ENCODE results near the gene OGA. TPM values are rescaled to one million over a fixed set of nuclear protein-coding genes. Genes with fewer than 3 reads are reported as not detected.
A peak's percentile ranks its signal among the peaks of the same experiment; 100 is the strongest.
"Not testable (repeated sequence)": the region's sequence is repeated elsewhere in the genome, so short reads cannot be mapped to it uniquely, and the experiment has no call there.

The OGA gene
- total RNA-seq, 2 donors from 2014 or later = 411 to 421 TPM

DNA sequence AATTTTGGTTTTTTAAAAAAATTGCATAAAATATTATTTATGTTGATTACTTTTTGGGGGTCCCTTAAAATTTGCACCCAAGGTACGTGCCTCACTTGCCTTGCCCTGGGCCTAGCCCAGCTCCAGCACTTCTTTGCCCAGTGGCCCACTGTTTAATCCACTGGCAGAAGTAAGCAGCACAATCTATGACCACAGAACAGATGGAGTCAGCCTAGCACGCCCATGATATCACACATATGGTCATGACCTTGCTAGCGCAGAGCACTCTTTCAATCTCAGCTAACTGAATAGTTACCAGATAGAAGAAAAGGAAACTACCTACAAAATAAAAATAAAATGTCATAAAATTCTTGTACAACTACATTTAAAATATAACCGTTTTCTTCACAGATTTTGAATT, 5.6 kb downstream of the OGA start:
- no peak for DNase-seq
- Mint-ChIP-seq H3K27me3 (no peaks in the 10 kb centered on the region), H3K27ac (no peak overlapping the region), H3K4me3 (no peak overlapping the region), H3K36me3 (ENCODE audit: low read depth) (no peaks in the 10 kb centered on the region), H3K4me1 (peaks cover 30% of the 10 kb centered on the region)
- no peaks in the 10 kb centered on the region for H3K9me3 ChIP-seq (ENCODE audit: control insufficient read depth, low read length, poor library complexity, severe bottlenecking)
- no peak for ATAC-seq

- H3K9me3 ChIP-seq (ENCODE audit: control insufficient read depth, low read length, poor library complexity, severe bottlenecking) = no peaks in the 10 kb centered on the region
- H3K36me3 Mint-ChIP-seq (ENCODE audit: low read depth) = peaks cover 3% of the 10 kb centered on the region
- H3K27ac Mint-ChIP-seq = peak overlapping the region; percentile 2
- H3K27me3 Mint-ChIP-seq = no peaks in the 10 kb centered on the region
- no peak overlapping the region for H3K4me3 Mint-ChIP-seq
- DNase-seq = no peak
- no peak for ATAC-seq
- H3K4me1 Mint-ChIP-seq = peaks cover 14% of the 10 kb centered on the region
Observed at GRCh38 chr10:101807158-101807557, 11.1 kb downstream of the OGA start.

GRCh38 chr10:101803511-101803910, 14.7 kb downstream of the OGA start:
- H3K36me3 Mint-ChIP-seq (ENCODE audit: low read depth) = peaks cover 8% of the 10 kb centered on the region
- H3K4me1 Mint-ChIP-seq = peaks cover 26% of the 10 kb centered on the region
- H3K27ac Mint-ChIP-seq = no peak overlapping the region
- no peaks in the 10 kb centered on the region for H3K27me3 Mint-ChIP-seq
- no peak overlapping the region for H3K4me3 Mint-ChIP-seq
- DNase-seq = no peak
- no peaks in the 10 kb centered on the region for H3K9me3 ChIP-seq (ENCODE audit: control insufficient read depth, low read length, poor library complexity, severe bottlenecking)
- ATAC-seq = no peak

DNA sequence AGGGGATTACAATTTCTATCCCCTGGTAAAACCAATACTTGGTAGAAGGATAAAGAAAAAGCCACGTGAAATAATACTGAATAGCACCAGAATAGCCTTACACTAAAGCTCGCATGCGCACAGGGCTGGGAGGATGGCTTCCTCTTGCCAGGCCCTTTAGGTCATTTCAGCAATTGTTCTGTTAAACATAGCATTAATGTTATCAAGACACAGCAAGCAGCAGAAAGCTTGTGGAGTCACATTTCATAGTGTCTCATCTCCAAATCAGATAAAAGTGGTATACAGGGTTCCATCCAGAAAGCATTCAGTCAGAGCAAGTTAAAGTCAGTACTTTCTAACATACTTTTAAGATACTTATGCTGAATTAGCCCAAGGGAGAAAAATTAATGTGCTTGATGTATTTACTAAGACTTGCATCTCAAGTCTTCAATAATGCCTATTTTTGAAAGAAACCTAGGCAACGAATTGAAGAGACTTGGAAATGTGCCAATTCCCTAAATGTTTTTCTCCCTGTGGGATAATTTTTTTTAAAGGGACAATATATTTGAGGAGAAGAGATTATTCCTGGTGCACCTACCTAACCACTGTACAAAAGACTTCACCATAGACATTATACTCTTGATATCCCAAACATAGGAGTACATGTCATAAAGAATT, 20.7 kb downstream of the OGA start:
- H3K9me3 ChIP-seq (ENCODE audit: control insufficient read depth, low read length, poor library complexity, severe bottlenecking) = no peaks in the 10 kb centered on the region
- Mint-ChIP-seq H3K4me3 (no peak overlapping the region), H3K27me3 (no peaks in the 10 kb centered on the region), H3K36me3 (ENCODE audit: low read depth) (peaks cover 8% of the 10 kb centered on the region), H3K4me1 (peaks cover 23% of the 10 kb centered on the region), H3K27ac (no peak overlapping the region)
- DNase-seq (no peak), ATAC-seq (no peak)

DNA sequence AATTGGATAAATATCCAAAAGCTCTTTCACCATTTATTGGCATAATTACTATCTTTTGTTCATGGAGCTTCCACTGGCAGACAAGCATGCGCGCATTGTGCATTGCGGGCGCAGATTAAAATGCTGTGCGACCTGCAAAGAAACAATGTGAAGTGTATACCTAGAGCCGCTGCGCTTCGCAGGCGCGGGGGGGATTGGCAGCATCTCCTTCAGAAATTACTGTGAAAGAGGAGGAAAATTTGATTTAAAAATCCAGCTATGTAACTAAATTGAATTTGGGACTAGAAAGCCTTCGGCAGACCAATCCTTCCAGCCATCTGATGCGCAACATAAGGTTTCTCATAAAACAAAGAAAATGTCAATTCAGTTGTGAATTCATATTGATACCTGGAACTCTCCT, 24.7 kb downstream of the OGA start:
- Mint-ChIP-seq H3K4me3 (no peak overlapping the region), H3K36me3 (ENCODE audit: low read depth) (peaks cover 2% of the 10 kb centered on the region)

GRCh38 chr10:101789686-101790085, 28.6 kb downstream of the OGA start:
- no peaks in the 10 kb centered on the region for H3K27me3 Mint-ChIP-seq
- no peak overlapping the region for H3K4me3 Mint-ChIP-seq
- peaks cover 10% of the 10 kb centered on the region for H3K4me1 Mint-ChIP-seq
- ATAC-seq (no peak), DNase-seq (no peak)
- no peaks in the 10 kb centered on the region for H3K9me3 ChIP-seq (ENCODE audit: control insufficient read depth, low read length, poor library complexity, severe bottlenecking)
- H3K36me3 Mint-ChIP-seq (ENCODE audit: low read depth) = peaks cover 5% of the 10 kb centered on the region
- H3K27ac Mint-ChIP-seq = no peak overlapping the region

More for the DNA sequence above, 24.7 kb downstream of the OGA start:
- ATAC-seq (no peak), DNase-seq (no peak)
- peaks cover 5% of the 10 kb centered on the region for H3K4me1 Mint-ChIP-seq
- H3K27me3 Mint-ChIP-seq = no peaks in the 10 kb centered on the region
- H3K9me3 ChIP-seq (ENCODE audit: control insufficient read depth, low read length, poor library complexity, severe bottlenecking) = no peaks in the 10 kb centered on the region
- no peak overlapping the region for H3K27ac Mint-ChIP-seq

- not testable (repeated sequence) for H3K4me3 Mint-ChIP-seq; H3K27ac Mint-ChIP-seq; H3K27me3 Mint-ChIP-seq; DNase-seq; ATAC-seq; H3K36me3 Mint-ChIP-seq (ENCODE audit: low read depth); H3K9me3 ChIP-seq (ENCODE audit: control insufficient read depth, low read length, poor library complexity, severe bottlenecking)
- peaks cover 14% of the 10 kb centered on the region for H3K4me1 Mint-ChIP-seq
Observed at GRCh38 chr10:101789231-101789630, 29.0 kb downstream of the OGA start.

DNA sequence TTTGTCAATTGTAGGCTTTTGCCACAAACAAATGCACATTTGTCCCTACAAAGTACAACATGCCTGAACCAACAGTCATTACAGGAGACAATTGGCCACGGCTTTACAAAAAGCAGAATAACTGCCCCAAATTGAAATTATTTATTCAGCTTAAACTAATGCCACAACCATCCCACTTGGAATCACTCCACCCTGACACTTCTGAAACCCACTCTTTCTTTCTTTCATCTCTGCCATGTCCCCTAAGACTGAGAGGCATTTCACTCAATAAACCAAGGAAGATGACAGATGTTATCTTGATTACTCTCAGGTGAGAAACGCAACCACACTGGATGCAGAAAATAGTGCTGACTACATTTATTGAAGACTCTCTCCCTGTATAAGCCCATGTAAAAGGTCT, 32.4 kb downstream of the OGA start:
- ATAC-seq (no peak), DNase-seq (no peak)
- H3K4me3 Mint-ChIP-seq = no peak overlapping the region
- no peaks in the 10 kb centered on the region for H3K9me3 ChIP-seq (ENCODE audit: control insufficient read depth, low read length, poor library complexity, severe bottlenecking)
- H3K27ac Mint-ChIP-seq = no peak overlapping the region
- peaks cover 5% of the 10 kb centered on the region for H3K36me3 Mint-ChIP-seq (ENCODE audit: low read depth)
- peaks cover 38% of the 10 kb centered on the region for H3K4me1 Mint-ChIP-seq
- H3K27me3 Mint-ChIP-seq = no peaks in the 10 kb centered on the region

DNA sequence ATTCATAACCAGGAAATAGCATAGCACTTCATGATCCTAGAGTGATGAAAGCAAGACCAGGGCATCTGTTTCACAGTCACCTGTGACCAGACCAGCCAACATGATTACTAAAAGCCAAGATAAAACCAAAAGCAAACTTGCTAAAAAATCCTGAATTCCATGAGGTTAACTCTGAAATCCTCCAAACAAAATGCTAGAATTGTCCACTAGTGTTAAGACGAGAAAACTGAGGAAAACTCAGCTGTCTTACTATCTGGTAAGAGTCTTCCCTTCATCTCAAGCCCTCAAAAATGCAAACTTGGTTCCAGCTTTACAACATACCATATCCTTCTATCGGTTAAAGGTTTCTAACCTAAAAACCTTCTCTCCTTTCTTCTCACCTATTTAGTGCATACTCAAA, 33.7 kb downstream of the OGA start:
- DNase-seq (no peak), ATAC-seq (no peak)
- peak overlapping the region; percentile 99 for H3K27ac Mint-ChIP-seq
- peaks cover 42% of the 10 kb centered on the region for H3K4me1 Mint-ChIP-seq
- peaks cover 5% of the 10 kb centered on the region for H3K36me3 Mint-ChIP-seq (ENCODE audit: low read depth)
- H3K27me3 Mint-ChIP-seq = no peaks in the 10 kb centered on the region
- no peaks in the 10 kb centered on the region for H3K9me3 ChIP-seq (ENCODE audit: control insufficient read depth, low read length, poor library complexity, severe bottlenecking)
- H3K4me3 Mint-ChIP-seq = peak overlapping the region; percentile 99

DNA sequence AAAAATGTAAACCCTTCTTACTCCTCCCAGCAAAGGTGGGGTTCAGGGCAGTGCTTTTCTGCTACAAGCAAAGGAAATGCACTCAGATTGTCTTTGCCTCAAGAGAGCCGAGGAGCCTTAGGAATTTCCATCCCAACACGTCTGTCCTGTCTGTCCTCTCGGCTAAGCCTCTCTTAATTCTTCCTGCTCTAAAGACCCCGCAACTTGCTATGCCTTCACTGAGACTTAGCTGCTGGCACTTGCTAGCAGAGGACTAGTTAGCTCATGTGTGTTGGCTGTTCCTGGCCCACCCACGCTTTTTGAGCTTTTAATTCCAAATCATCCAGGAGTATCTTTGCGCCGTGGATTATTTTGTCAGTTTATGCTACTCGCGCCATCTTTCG, 34.5 kb downstream of the OGA start:
- ATAC-seq = no peak
- Mint-ChIP-seq H3K4me1 (peaks cover 50% of the 10 kb centered on the region), H3K36me3 (ENCODE audit: low read depth) (peaks cover 8% of the 10 kb centered on the region), H3K27ac (peak overlapping the region; percentile 99), H3K27me3 (peaks cover 7% of the 10 kb centered on the region), H3K4me3 (peak overlapping the region; percentile 99)
- no peaks in the 10 kb centered on the region for H3K9me3 ChIP-seq (ENCODE audit: control insufficient read depth, low read length, poor library complexity, severe bottlenecking)
- DNase-seq = no peak

GRCh38 chr10:101782811-101783735, 35.2 kb downstream of the OGA start, which contains the start of gene NPM3:
NPM3 (minus strand) TSS chr10:101783446; CDS start chr10:101783390, 56 bp downstream.
- Mint-ChIP-seq H3K27ac (peak within 1 kb of the TSS; percentile 99), H3K36me3 (ENCODE audit: low read depth) (peaks cover 8% of the 10 kb centered on the region), H3K4me1 (peaks cover 51% of the 10 kb centered on the region), H3K4me3 (peak within 1 kb of the TSS; percentile 99), H3K27me3 (peaks cover 14% of the 10 kb centered on the region)
- no peaks in the 10 kb centered on the region for H3K9me3 ChIP-seq (ENCODE audit: control insufficient read depth, low read length, poor library complexity, severe bottlenecking)
- ATAC-seq (peak; percentile 81), DNase-seq (peak; percentile 61 to 69 (median 69))

DNA sequence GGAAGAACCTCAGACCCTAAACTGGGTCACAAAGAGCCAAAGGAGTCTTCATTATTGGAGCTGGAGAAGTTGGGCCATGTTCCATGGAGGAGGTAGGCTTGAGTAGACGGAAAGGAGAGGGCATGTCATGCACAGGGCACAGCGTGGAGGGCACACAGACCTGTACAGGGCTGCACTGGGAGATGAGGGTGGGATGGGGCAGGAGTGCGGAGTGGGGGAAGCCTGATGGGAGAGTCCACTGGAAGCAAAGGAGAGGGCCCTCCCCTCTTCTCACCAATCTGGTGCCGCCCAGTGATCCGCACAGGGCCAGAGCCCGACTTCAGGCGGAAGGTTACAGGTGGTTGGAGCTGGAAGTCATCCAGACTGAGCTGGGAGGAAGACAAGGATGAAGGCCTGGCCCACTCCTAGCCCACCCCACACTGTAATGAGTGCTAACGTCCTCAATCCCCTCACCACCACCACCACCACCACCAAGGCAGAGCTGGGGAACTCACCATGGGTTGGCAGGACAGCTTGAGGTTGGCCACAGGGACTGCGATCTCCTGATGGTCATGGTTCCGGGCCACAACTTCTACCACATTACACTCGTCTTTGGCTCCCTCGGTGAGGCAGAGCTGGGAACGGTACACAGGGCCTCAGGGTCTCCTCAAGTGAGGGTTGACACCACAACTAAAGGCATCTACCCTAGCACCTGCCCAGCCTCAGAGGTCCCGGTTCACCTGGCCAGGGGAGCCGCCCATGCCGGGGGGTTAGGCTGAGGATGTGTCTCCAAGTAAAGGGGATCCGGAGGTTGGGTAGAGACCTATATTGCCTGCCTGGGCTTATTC, 36.0 kb downstream of the OGA start:
- Mint-ChIP-seq H3K4me1 (peaks cover 53% of the 10 kb centered on the region), H3K27me3 (peaks cover 22% of the 10 kb centered on the region), H3K27ac (peak overlapping the region; percentile 99), H3K36me3 (ENCODE audit: low read depth) (peaks cover 6% of the 10 kb centered on the region), H3K4me3 (peak overlapping the region; percentile 99)
- no peak for ATAC-seq
- no peaks in the 10 kb centered on the region for H3K9me3 ChIP-seq (ENCODE audit: control insufficient read depth, low read length, poor library complexity, severe bottlenecking)
- no peak for DNase-seq

- Mint-ChIP-seq H3K4me3 (peak overlapping the region; percentile 99), H3K27ac (peak overlapping the region; percentile 99), H3K36me3 (ENCODE audit: low read depth) (peaks cover 5% of the 10 kb centered on the region), H3K4me1 (peaks cover 55% of the 10 kb centered on the region), H3K27me3 (peaks cover 28% of the 10 kb centered on the region)
- DNase-seq (no peak), ATAC-seq (no peak)
- H3K9me3 ChIP-seq (ENCODE audit: control insufficient read depth, low read length, poor library complexity, severe bottlenecking) = no peaks in the 10 kb centered on the region
Observed at GRCh38 chr10:101781655-101781983, 36.6 kb downstream of the OGA start.

Data from T-helper 17 cell (primary cell).